Hepatocyte (in vitro differentiated cells): ENCODE results near the gene COL4A2. TPM values are rescaled to one million over a fixed set of nuclear protein-coding genes. Genes with fewer than 3 reads are reported as not detected.

Experiments
- DNase-seq: peaks from one replicate; pipeline ENCODE4 v3.0.0-alpha.2; 2016; ENCODE audit warnings: low spot score
- H2AFZ ChIP-seq: fragments of 200-600 bp; sonication (generic); 2 replicates; pipeline ENCODE4 v1.6.0; 2016; ENCODE audit warnings: antibody characterized with exemption, mild to moderate bottlenecking
- H3K27ac ChIP-seq: fragments of 200-600 bp; sonication (generic); 2 replicates; pipeline ENCODE4 v1.5.1; 2016; ENCODE audit warnings: mild to moderate bottlenecking
- H3K27me3 ChIP-seq: fragments of 200-600 bp; sonication (generic); 2 replicates; pipeline ENCODE4 v1.6.1; 2016
- H3K36me3 ChIP-seq: fragments of 200-600 bp; sonication (generic); replicated peaks from 2 replicates; pipeline ENCODE4 v1.5.1; 2016; ENCODE audit warnings: low read depth; ENCODE audit not compliant: insufficient read depth
- H3K4me1 ChIP-seq: fragments of 200-600 bp; sonication (generic); 2 replicates; pipeline ENCODE4 v1.5.1; 2016; ENCODE audit warnings: mild to moderate bottlenecking, moderate library complexity; ENCODE audit not compliant: insufficient read depth
- H3K4me2 ChIP-seq: fragments of 200-600 bp; sonication (generic); 2 replicates; pipeline ENCODE4 v1.6.0; 2016
- H3K4me3 ChIP-seq: fragments of 200-600 bp; sonication (generic); 2 replicates; pipeline ENCODE4 v1.5.1; 2016; ENCODE audit warnings: mild to moderate bottlenecking
- H3K79me2 ChIP-seq: fragments of 200-600 bp; sonication (generic); 2 replicates; pipeline ENCODE4 v1.6.0; 2017; ENCODE audit warnings: mild to moderate bottlenecking
- H3K9me2 ChIP-seq: fragments of 200-600 bp; sonication (generic); replicated peaks from 2 replicates; pipeline ENCODE4 v1.6.0; 2017; ENCODE audit warnings: mild to moderate bottlenecking; ENCODE audit not compliant: insufficient read depth
- H3K9me3 ChIP-seq: fragments of 200-600 bp; sonication (generic); 2 replicates; pipeline ENCODE4 v1.5.1; 2016; ENCODE audit warnings: low read depth, mild to moderate bottlenecking
- H4K20me1 ChIP-seq: fragments of 200-600 bp; sonication (generic); 2 replicates; pipeline ENCODE4 v1.6.0; 2016; ENCODE audit warnings: mild to moderate bottlenecking; ENCODE audit not compliant: insufficient read depth, poor library complexity, severe bottlenecking
- EZH2 ChIP-seq: fragments of 200-600 bp; sonication (generic); IDR thresholded peaks from 2 replicates; pipeline ENCODE4 v1.6.1; 2016; ENCODE audit warnings: antibody characterized with exemption, mild to moderate bottlenecking, borderline replicate concordance
- EZH2phosphoT487 ChIP-seq: fragments of 200-600 bp; sonication (generic); IDR thresholded peaks from one replicate; pipeline ENCODE4 v1.6.1; 2018; ENCODE audit warnings: antibody characterized with exemption, mild to moderate bottlenecking, low read depth, moderate library complexity; ENCODE audit not compliant: unreplicated experiment, severe bottlenecking
- WGBS: methylation state at CpG from one replicate; pipeline ENCODE4 v1.1.6; 2016; ENCODE audit warnings: low lambda C conversion rate; ENCODE audit errors: missing lambda C conversion rate; 5-methylcytosine and 5-hydroxymethylcytosine counted together
- polyA plus RNA-seq: library from polyadenylated mRNA; unstranded; fragments of >200 nt; fragmentation: Nextera tagmentation; extraction: Ambion mirVana; gene quantifications from 2 replicates; pipeline ENCODE4 v1.2.1, GENCODE V29; 2016
- total RNA-seq: library from RNA; depleted of rRNA; stranded (reverse); fragments of >200 nt; gene quantifications from 2 replicates; pipeline ENCODE4 v1.2.3, GENCODE V29; 2014
- TF ChIP-seq, protein P1 (sequence below): fragments of 200-600 bp; sonication (generic); IDR thresholded peaks from 2 replicates; pipeline ENCODE4 v1.5.1; 2016; ENCODE audit warnings: antibody characterized with exemption, mild to moderate bottlenecking; ENCODE audit not compliant: poor library complexity

COL4A2 gene
- total and polyA plus RNA-seq, 2 experiments from 2014 or later = 171 to 221 TPM

DNA sequence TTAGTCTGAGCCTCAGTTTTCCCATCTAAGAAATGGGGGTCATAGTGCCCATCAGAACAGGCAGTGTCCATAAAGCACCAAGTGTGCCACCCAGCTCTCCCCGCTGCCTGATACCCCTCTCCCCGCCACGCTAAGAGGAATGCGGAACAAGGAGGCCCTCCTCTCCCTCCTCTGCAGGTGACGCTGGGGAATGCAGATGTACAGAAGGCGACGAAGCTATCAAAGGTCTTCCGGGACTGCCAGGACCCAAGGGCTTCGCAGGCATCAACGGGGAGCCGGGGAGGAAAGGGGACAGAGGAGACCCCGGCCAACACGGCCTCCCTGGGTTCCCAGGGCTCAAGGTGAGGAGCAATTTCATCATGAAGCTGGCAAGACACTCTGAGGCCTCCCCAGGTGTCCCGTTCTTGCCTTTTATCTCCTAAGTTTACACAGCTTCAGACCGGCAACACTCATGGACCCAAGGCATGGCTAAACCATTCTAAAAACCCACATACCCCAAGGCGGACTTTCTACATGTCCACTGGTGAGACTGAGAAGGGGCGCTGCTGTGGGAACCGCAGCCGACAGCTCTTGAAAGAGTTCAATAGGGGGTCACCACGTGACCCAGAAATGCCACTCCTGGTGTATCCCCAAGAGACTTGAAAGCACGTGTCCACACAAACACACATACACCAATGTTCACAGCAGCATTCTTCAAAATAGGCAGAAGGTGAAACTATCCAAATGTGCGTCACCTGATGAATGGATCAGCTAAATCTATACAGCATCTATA is 151.7 kb downstream of the COL4A2 start:
- TF ChIP-seq EZH2phosphoT487 (no peak), EZH2 (no peak)
- TF ChIP-seq, protein P1, sequence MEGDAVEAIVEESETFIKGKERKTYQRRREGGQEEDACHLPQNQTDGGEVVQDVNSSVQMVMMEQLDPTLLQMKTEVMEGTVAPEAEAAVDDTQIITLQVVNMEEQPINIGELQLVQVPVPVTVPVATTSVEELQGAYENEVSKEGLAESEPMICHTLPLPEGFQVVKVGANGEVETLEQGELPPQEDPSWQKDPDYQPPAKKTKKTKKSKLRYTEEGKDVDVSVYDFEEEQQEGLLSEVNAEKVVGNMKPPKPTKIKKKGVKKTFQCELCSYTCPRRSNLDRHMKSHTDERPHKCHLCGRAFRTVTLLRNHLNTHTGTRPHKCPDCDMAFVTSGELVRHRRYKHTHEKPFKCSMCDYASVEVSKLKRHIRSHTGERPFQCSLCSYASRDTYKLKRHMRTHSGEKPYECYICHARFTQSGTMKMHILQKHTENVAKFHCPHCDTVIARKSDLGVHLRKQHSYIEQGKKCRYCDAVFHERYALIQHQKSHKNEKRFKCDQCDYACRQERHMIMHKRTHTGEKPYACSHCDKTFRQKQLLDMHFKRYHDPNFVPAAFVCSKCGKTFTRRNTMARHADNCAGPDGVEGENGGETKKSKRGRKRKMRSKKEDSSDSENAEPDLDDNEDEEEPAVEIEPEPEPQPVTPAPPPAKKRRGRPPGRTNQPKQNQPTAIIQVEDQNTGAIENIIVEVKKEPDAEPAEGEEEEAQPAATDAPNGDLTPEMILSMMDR = no peak
- Histone ChIP-seq H3K4me2 (no peak overlapping the region), H3K27ac (no peak overlapping the region), H3K4me1 (peaks cover 8% of the 10 kb centered on the region), H3K27me3 (no peaks in the 10 kb centered on the region), H2AFZ (no peak overlapping the region), H3K36me3 (no peaks in the 10 kb centered on the region), H3K9me2 (no peaks in the 10 kb centered on the region), H3K4me3 (no peak overlapping the region), H3K79me2 (no peaks in the 10 kb centered on the region), H3K9me3 (no peaks in the 10 kb centered on the region), H4K20me1 (no peaks in the 10 kb centered on the region)
- DNase-seq = no peak
- 88% methylated on average over 22 of the region's 22 CpGs for WGBS

DNA sequence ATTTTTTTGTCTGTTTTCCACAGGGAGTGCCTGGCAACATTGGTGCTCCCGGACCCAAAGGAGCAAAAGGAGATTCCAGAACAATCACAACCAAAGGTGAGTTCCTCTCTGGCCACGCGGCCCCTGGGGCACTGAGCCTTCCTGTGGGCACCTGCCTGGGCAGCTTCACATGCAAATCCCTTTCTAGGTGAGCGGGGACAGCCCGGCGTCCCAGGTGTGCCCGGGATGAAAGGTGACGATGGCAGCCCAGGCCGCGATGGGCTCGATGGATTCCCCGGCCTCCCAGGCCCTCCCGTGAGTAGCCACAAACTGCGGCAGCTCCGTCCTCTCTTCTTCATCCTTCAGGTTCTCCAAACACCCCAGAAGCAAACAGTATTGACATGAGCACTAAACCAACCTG is 155.0 kb downstream of the COL4A2 start:
- Histone ChIP-seq H2AFZ (no peak overlapping the region), H3K9me3 (no peaks in the 10 kb centered on the region), H3K79me2 (no peaks in the 10 kb centered on the region), H3K36me3 (no peaks in the 10 kb centered on the region), H3K4me2 (no peak overlapping the region), H4K20me1 (no peaks in the 10 kb centered on the region), H3K4me3 (no peak overlapping the region), H3K4me1 (no peaks in the 10 kb centered on the region), H3K9me2 (no peaks in the 10 kb centered on the region), H3K27ac (no peak overlapping the region), H3K27me3 (no peaks in the 10 kb centered on the region)
- DNase-seq = no peak
- 98% methylated on average over 15 of the region's 15 CpGs for WGBS
- TF ChIP-seq EZH2phosphoT487 (no peak), EZH2 (no peak)
- TF ChIP-seq, protein P1 = no peak

DNA sequence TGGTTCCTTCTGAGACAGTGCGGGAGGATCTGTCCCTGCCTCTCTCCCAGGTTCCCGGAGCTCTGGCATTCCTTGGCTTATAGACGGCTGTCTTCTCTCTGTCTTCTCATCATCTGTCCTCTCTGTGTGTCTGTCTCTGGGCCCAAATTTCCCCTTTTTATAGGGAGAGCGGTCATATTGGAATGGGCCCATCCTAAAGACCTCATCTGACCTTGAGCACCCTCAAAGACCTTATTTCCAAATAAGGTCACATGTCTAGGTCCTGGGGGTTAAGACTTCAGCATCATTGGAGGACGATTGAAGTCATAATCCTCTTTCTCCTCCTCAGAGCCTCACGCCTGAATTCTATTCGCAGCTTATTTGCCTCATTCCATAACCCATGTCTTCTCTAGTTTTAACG is 156.1 kb downstream of the COL4A2 start:
- Histone ChIP-seq H2AFZ (no peak overlapping the region), H3K9me3 (no peaks in the 10 kb centered on the region), H3K4me1 (no peaks in the 10 kb centered on the region), H3K79me2 (no peaks in the 10 kb centered on the region), H3K36me3 (no peaks in the 10 kb centered on the region), H3K9me2 (no peaks in the 10 kb centered on the region), H3K27ac (no peak overlapping the region), H3K27me3 (no peaks in the 10 kb centered on the region), H3K4me2 (no peak overlapping the region), H4K20me1 (no peaks in the 10 kb centered on the region), H3K4me3 (no peak overlapping the region)
- TF ChIP-seq EZH2phosphoT487 = no peak
- TF ChIP-seq, protein P1 = no peak
- TF ChIP-seq EZH2 = no peak
- DNase-seq = no peak
- 92% methylated on average over 7 of the region's 8 CpGs for WGBS
